GM18511 (cell line): ENCODE data around the gene ODAD3.
"Not testable (repeated sequence)": the region's sequence is repeated elsewhere in the genome, so short reads cannot be mapped to it uniquely, and the experiment has no call there.

Source experiments
- ATAC-seq: cut with Tn5 transposase; IDR thresholded peaks from one replicate; pipeline ENCODE4 v1.9.1; 2021; ENCODE audit warnings: mild to moderate bottlenecking, moderate library complexity; ENCODE audit not compliant: unreplicated experiment

Gene ODAD3

DNA sequence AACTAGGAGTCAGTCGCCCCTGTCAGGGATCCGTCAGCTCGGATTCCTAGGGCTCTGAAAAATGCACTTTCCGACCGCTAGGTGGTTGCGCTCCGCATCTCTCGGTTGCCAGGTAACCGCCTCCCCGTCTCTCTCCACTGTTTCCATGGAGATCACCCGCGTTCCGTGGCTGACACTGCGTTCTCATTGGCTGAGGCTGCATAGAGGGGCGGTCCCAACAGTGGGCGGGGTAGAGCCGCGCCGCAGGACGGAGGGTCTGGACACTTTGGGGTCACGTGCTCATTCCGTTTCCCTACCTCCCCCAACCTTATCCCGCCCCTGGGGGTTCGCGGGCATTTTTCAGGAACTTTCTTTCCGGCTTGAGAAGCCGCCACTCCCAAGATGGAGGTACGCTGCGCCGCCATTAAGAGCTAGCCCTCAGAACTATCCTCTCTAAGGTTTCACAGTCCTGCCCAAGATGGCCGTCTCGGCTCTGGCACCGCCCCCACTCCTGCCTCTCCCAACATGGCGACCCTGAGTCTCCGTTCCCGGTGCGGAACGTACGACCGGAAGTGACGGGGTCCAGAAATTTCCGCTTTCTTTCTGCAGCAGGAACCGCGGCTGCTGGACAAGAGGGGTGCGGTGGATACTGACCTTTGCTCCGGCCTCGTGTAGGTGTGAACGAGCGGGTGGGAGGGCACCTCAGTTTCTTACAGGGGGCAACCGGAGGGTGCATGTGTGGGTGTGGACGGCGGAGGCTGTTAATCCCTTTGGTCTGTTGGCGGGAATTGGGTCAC, at the start of gene ODAD3, which contains the start of gene PRKCSH:
Gene ODAD3 (minus strand): TSS at position 65 of the 776 bp plus-strand sequence. CDS start 105 bp downstream, outside the sequence.
Gene PRKCSH (plus strand): TSS at position 579 of the 776 bp plus-strand sequence. CDS start 483 bp downstream, outside the sequence.
- ATAC-seq: peak; percentile 92

DNA sequence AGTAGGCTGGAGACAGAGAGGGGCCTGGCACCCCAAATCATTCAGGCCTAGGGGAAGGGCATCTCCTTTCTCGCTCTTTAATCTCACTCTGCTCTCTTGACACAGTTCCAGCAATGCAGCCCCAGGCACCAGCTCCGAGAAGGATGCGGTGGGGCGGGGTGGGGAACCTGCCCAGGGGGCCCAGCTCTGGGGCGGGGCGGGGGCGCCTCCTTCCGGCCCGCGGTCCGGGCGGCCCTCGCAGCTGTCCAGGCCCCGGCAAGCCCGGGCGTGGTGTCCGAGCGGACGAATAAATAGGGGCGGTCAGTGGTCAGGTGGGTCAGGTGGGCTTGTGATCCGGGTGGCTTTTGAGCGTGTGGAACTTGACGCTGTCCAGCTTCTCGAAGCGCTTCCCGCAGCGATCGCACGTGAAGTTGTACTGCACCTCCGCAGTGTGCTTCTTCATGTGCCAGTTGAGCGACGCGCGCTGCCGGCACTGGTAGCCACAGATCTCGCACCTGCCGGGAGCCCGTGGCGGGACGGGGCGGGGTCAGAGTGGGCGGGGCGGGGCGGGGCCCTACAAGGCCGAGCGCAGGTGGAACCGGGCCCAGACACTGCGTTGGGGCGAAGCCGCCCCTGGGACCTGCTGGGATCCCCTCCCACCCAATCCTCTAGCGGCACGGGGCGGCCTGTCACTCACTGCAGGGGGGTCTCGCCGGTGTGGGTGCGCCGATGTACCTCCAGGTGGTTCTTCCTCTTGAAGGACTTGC, 48.6 kb upstream of the ODAD3 start:
- ATAC-seq: no peak

DNA sequence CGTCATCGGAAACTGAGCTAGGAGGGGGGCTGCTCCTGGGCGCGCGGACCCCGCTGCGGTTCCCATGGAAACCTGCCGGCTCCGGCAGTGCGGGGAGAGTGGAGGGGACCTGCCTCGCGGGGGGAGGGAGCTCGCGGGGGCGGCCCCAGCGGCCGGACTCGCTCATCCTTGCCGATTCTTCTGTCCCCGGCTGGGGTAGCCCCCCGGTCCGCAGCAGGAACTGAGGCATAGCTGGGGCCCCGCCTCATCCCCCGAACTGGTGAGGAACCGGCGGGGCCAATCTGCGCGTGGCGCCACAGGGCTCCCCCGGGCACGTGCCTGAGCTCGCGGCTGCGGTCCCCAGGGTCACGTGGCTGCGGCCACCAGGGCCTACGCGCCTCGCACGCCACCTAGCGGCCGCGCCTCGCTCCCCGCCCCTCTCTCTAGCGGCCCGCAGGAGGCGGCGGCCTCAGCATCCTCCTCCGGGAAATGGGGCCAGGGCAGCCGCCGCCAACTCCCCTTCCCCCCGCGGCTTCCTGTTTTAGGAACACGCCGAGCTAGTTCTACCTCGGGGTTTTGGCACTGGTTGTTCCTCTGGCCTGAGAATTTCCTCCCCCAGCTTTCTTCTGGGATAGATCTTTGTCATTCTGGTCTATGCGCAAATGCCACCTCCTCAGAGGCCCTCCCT, 47.6 kb upstream of the ODAD3 start:
- peak; percentile 49 for ATAC-seq

DNA sequence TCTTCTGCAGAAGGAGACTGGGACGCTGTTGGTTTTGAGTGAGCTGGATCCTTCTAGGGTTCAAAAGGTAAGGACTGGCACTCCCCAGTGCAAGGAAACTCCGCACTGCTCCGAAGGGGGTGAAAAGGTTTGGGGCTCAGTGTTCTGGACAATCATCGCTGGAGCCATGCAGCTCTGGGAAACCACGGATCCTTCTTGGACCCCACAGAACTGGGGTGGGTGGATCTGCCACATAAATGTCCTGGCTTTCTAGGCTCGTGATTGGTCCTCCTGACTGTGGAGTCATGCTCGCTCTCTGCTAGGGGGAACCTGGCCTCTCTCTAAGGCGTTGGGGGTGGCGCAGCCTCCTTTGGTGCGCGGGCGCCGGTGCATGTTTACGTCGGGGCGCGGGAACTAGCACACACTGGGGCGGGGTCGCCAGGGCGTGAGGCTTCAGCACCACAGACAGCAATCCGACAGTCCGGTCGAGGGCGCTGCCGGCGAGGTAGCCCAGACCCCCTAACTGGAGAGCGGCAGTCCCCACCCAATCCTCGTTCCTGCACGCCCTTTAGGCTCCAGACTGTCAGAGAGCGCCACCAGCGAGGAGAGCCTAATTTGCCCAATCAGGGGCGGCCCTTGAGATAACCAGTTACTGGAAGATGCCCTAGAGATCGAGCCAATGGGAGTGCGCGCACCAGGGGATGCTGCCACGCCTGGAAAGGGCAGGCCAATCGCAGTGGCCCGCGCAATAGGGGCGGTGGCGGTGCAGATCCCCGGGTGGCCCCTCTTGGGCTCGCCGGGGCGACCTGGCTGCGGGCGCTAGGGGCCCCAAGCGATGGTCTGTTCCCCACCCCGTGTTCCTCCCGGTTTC, 46.8 kb upstream of the ODAD3 start:
- peak; percentile 48 for ATAC-seq

DNA sequence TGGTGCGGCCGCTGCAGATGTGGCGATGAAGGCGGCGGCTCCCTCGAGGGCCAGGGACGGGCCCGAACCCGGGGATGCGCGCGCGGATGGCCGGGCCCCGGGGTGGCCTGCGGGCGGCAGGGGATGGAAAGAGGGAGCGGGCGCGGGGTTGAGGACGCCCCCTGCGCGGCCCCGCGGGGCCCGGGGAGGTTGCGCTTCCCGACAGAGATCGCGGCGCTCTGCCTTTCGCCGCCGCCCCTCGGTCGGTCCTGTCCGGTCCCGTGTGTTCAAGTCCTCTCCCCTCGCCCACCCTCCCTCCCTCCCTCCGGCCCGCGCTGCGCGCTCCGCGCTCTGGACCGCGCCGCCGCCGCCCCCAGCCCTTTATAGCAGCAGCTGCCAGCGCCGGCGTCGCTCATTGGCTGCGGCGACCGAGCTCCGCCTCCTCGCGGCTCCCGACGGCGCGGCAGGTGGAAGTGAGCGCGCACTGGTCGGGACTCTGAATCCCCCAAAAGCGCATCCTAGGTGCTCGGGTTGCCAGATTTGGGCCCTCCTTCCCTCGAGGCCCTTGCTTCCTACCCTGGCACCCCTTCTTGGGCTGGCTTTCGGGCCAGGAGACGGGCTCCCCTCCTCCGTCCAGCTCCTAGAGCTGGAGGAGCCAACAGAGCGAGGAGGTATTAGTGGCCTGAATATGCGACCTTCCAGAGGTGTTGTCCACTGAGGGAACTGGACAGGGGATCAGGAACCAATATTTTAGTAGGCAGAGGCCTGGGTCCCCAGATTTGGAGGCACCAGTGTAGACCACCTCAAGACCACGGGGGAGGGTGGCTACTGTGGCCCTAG, 46.0 kb upstream of the ODAD3 start, which contains the start of gene ELAVL3:
Gene ELAVL3 (minus strand): TSS at position 332 of the 819 bp plus-strand sequence. CDS start 438 bp downstream, outside the sequence.
- no peak for ATAC-seq

DNA sequence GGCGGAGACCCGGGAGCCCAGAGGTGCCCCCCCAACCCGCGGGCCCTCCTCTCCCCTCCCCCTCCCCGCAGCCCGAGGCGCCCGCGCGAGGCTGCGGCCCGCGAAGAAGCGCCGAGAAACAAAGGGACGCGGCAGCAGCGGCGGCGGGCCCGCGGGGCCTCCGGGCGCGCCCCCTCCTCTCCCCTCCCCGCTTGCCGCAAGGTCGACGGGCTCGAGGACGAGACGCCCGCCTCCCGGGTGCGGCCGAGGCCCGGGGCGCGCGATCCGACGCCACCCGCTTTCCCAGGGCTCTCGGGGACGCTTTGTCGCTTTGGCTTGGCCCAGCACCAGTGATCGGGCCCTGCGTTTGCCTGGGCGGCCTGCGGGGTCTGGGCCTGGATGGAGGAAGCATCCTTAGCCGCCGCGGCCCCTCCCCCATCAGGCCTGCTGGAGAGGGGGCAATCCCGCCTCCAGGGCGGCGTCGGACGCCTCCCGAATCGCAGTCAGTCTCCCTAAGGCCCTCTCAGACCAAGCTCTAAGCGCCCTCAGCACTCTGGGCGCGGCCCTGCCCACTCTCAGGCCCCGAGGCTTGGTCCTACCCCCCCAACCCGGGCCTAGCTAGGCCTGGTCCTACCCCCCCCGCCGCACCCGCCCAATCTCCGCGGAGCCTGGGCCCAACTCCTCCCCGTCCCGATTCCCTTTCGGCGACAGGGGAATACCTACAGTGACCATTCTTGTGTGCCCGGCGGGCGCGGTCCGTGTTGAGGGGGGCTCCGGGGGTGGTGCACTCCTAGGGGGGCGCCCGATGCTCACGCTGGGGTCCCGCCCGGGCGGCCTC, 45.2 kb upstream of the ODAD3 start:
- ATAC-seq: no peak

DNA sequence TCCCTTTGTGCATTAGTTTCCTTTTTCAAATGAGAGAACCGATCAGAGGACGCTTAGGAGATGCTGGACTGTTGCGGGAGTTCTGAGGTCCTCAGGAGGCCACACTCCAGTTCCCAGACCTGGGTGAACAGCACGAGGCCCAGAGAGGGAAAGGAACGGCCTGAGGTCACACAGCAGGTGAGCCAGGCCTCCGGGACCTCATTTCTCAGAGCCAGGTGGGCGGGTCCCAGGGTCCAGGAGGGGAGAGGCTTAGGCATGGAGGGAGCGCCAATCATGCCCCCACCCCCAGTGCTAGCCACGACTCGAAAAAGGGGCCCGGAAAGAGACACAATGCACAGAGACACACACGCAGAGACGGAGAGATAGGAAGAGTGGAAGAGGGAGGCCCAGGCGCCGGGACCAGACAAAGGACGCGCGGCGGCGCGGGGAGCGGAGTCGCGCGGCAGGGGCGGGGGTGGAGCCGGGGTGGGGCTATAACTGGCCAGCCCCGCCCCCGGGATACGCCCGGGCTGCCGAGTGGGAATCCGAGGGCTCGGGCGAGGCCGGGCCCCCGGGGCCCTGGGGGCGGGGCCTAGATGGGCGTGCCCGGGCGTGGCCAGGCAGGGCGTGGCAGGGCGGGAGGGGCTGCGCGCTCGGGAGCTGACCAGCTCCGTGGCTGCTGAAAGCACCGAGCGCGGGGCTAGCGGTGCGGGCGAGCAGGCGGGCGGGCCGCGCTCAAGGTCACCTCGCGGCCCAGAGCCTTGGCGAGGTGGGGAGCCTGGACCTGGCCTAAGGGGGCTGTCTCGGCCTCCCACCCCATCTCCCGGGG, 44.4 kb upstream of the ODAD3 start:
- ATAC-seq: no peak

DNA sequence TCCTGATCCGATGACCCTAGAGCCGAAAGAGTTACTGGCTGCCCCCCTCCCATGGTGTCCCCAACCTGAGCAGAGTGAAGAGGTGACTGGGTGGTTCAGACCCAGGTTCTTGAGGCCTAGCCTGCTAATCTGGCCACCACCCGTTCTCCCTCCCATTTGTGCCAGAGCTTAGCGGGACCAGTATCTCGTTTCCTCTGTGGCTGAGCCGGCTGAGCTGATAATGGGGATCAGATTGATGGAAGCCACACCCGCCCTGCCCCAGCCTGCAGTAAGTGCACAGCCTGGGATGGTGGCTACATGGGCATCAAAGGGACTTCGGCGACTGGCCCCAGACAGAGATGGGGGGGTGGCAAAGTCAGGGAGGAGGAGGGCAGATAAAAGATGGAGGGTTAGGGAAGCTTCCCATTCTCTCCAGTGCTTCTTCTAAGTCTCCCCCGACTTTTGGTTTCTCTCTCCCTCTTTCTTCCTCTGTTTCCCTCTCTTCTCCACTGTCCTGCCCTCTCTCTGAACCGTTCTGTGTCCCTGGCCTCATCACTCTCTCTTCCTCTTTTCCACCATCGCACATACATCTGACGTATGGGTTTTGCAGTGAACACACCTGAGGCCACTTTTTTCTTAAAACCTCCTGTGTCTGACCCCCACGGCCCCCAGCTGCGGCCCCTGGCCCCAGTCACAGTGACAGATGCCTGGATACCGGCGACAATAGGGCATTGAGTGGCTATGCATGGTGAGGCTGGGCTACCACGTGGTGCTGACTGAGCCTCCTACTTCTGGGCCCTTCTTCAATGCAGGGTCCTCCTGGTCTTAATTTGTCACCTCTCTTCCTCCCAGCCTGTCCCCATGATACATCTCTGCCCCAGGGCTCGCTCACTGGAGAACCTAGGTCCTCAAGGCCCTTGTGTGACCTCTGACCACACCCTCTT, 43.5 kb upstream of the ODAD3 start:
- no peak for ATAC-seq

DNA sequence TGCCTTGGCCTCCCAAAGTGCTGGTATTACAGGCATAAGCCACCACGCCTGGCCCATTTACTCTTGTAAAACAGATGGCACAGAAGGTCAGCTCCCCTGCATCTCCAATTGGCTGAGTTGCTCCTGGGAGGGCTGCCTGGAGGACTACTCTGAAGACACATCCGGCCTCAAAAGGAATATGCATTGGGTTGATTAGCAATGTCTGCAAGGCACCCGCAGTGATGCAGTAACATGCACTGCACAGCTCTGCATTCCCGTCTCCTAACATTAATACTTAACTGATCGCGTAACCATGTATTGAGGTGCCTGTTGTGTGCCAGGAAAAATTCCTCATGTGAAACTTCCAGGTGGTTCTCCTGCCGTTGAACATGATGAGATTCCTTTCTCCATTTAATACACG, 40.9 kb upstream of the ODAD3 start:
- no peak for ATAC-seq

DNA sequence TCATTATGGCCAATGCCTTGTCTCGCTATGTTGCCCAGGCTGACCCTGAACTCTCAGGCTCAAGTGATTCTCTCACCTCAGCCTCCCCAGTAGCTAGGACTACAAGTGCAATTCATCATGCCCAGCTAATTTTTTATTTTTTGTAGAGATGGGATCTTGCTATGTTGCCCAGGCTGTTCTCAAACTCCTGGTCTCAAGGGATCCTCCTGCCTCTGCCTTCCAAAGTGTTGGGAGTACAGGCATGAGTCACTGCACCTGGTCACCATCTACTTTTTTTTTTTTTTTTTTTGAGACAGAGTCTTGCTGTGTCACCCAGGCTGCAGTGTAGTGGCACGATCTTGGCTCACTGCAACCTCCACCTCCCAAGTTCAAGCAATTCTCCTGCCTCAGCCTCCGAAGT, 40.4 kb upstream of the ODAD3 start:
- not testable (repeated sequence) for ATAC-seq

DNA sequence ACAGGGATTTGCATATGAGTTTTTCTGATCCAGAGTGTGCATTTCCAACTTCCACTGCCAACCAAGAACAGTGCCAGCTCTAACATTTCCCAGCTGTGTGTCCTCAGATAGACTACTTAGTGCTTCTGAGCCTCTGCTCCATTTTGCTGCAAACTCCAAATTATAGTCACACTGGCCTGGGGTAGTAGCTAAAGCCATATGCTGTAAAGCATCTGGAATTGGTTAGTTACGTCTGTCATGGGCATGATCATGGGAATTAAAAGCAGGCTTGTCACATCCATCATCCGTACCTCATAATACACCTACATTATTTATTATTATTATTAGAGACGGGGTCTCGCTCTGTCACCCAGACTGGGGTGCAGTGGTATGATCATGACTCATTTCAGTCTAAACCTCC, 38.8 kb upstream of the ODAD3 start:
- ATAC-seq: no peak

DNA sequence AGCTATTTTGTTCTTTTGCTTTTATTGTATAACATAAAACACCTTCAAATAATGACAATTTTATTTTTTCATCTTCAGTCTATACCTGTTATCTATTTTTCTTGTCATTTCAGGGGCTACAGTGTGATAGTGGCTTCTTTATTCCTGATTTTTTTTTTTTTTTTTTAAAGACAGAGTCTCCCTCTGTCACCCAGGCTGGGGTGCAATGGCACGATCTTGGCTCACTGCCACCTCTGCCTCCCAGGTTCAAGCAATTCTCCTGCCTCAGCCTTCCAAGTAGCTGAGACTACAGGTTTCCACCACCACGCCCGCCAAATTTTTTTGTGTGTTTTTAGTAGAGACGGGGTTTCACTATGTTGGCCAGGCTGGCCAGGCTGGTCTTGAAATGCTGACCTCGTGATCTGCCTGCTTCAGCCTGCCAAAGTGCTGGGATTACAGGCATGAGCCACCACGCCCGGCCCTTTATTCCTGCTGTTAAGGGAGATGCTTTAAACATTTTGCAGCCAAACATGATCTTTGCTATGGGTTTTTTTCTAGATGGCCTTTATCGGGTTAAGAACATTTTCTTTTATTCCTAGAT, 33.4 kb upstream of the ODAD3 start:
- ATAC-seq: not testable (repeated sequence)

DNA sequence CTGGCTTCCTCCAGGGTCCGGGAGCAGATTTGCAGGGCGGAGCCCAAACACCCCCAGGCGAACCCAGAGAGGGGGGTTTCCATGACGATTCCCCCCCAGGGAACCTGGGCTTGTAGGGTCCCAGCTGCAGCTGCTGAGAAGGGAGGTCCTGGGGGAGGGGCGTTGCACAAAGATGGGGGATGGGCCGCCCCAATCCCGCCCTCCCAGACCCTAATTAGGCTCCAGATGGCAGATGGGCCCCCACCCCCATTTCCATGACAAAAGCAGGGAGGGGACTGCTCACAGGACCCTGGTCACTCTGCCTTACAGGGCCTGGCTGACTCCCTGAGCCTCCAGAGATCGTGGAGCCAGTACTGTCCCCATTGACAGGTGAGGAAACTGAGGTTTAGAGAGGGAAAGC, 30.7 kb upstream of the ODAD3 start:
- no peak for ATAC-seq

DNA sequence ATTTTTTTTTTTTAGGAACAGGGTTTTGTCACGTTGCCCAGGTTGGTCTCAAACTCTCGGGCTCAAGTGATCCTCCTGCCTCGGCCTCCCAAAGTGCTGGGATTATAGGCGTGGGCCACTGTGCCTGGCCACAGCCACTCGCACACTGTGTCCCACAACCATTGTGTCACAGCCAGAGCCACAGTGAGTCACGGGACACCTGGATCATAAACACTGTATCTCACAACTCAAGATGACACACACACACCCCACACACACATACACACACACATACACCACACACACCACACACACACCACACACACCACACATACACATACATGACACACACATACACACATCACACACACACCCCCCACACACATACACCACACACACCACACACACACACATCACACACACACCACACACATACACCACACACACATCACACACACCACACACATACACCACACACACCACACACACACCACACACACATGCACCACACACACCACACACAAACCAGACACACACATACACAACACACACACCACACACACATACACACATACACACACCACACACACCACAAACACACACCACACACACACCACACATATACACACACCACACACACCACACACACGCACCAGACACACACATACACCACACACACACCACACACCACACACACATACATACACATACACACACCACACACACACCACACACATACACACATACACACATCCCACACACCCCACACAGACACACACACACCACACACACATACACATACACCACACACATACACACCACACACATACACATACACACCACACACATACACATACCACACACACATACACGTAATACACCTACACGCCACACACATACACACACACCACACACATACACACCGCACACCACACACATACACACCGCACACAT, 29.7 kb upstream of the ODAD3 start:
- no peak for ATAC-seq

DNA sequence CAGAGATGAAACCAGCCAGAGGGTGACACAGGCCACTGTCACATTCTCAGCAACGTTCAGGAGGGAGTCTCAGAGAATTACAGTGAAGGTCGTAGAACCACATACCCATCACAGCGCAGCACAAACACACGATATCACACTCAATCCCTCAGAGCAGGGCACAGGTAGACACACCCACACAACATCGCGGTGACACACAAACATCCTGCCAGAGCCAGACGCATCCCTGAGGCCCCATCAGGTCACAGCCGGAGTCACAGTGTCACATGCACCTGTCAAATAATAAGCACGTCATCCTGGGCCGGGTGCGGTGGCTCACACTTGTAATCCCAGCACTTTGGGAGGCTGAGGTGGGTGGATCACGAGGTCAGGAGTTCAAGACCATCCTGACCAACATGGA, 28.5 kb upstream of the ODAD3 start:
- no peak for ATAC-seq
